Activated effector memory CD4-positive, alpha-beta T cell treated with Interleukin-2 at 50 U/mL for 16 hours (primary cell): ENCODE results near the gene TXNDC2.
"Not testable (repeated sequence)": the region's sequence is repeated elsewhere in the genome, so short reads cannot be mapped to it uniquely, and the experiment has no call there.

ENCODE experiments used
- DNase-seq: peaks from one replicate; pipeline ENCODE4 v3.0.0-alpha.2; 2020

Gene TXNDC2

GRCh38 chr18:9885170-9886004 is at the start of gene TXNDC2:
TXNDC2 (plus strand) TSS chr18:9885973; CDS start chr18:9886681, 708 bp downstream.
- DNase-seq = no peak

DNA sequence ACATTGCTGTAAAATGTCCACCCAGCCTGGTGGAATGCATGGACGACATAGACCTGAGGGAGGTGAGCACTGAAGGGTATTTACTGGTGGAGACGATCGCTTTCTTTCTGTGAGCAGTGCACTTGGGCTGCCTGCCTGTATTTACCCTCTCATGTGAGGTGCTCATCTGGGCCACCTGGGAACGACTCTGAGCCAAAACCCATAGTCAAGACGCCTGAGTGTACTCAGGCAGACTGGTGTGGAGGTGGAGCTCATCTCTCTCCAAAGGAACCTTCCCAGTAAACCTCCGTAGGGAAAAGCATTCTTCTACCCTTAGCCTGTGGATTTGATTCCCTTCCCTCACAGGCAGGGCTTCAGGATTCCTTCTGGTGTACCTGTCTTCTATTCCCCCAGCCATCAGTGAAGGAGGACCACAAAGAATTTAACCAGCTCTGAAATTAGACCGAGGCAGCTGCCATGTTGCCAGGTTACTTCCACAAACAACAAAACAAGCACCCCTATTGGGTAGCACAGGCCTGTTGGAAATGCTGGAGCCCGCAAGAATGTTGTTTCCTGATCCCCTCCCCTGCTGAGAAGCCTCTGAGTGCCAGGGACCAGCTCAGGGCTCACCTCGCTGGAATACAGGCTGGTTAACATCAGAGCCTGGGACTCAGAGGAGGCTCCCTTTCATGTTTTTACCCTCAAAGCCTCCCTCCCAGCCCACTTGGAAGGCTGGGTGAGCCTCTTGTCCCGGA is 47.5 kb upstream of the TXNDC2 start:
- no peak for DNase-seq

DNA sequence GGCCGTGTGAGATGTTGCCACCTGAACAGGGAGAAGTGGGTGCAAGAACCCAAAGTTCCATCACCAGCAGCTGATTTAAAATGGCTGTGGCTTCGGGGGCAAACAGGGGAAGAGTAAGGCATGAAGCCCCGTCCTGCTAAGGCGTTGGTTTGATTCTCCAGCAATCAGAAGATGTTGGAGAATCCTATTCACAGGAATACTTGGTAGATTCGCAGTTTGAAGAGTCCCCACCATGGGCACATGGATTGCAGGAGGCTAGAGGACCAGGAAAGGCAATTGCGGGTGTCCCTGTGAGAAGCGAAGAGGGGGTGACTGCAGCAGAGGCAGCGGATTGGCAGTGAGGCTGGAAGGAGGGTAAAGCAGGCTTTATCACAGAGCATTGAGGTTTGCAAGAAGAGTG is 46.6 kb upstream of the TXNDC2 start:
- no peak for DNase-seq

- no peak for DNase-seq
Measured at GRCh38 chr18:9839853-9840252, 45.9 kb upstream of the TXNDC2 start.

DNA sequence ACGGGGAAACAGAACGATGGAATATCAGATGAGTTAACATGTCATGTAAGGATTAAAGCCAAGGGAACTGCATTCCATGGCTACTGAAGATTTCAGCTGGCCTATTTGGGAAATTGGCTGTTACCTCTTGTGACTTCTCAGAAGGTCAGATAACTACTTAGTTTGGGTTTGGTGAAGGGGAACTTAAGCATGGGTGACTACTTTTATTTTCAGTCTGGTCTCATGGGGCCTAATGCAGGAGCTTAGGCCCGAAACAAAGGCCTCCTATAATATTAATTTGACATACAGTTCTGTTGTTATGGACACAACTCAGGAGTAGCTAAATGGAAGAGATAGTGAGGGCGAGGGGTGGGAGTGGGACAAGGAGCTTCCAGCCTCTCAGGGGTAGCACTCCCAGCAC is 44.0 kb upstream of the TXNDC2 start:
- DNase-seq = no peak

DNA sequence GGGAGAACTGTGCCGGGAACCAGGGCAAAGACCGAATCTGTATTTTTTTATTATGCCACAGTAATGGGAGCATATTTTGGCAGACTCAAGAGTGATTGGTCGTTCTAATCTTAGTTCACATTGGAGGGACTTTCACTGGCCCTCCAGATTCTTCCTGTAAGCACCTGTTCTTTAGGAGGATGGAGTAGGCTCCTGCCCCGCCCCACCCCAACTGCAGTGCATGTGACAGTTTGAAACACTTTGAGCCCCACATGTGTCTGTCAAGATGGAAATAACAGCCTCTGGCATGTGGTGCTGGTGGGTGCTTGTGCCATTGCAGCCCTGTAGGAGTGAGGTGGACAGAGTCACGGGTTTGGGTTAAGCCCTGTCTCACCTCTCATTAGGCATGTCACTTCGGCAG is 43.3 kb upstream of the TXNDC2 start:
- DNase-seq = no peak

DNA sequence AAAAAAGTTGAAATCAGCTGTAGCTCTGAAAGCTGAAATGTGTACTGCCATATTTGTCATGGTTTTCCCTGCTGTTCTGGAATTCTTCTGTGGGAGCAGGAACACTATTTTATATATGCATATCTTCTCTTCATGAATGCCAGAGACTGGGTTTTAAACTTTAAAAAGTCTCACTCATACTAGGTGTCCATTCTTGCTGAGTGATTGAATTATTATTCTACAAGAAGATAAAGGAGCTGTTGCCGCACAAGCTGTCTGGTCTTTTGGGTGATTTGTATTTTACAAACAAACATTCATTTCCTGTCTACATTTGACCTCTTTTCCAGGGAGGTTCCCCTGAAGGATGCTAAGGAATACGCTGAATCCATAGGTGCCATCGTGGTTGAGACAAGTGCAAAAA is 40.5 kb upstream of the TXNDC2 start:
- no peak for DNase-seq

GRCh38 chr18:9846162-9846925 is 39.4 kb upstream of the TXNDC2 start:
- no peak for DNase-seq

- DNase-seq = no peak
Measured at GRCh38 chr18:9848170-9848879, 37.4 kb upstream of the TXNDC2 start.

- no peak for DNase-seq
Measured at GRCh38 chr18:9849407-9850283, 36.1 kb upstream of the TXNDC2 start.

- no peak for DNase-seq
Measured at GRCh38 chr18:9850309-9850708, 35.5 kb upstream of the TXNDC2 start.

- DNase-seq = no peak
Measured at GRCh38 chr18:9851511-9851910, 34.3 kb upstream of the TXNDC2 start.

DNA sequence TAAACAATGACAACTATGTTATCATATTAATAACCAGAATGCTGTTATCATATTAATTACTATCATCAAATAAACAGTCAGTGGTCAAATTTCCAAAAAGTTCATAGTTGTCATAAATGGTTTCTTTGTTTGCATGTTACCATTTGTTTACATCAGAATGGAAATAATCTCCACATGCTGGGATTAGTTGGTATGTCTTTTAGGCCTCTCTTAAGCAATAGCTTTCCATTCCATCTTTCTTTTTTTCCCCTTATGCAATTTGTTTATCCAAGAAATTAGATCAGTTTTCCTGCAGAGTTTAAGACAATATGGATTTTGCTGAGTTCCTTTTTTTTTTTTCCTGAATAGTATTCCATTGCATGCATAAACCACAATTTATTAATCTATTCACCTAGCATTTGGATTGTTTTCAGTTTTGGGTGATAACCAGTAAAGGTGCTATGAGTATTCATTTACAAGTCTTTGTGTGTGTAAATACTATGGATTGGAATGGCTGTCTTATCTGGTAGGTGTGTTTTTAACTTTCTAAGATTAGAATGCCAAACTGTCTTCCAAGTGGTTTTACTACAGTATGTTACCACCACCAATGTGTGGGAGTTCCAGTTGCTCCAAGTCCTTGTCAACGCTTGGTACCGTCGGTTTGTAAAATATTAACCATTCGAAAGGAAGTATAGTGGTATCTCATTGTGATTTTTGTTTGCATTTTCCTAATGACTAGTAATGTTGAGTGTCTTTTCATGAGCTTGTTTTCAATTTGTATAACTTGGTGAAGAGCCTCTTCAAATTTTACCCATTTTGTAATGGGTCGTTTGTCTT is 33.3 kb upstream of the TXNDC2 start:
- no peak for DNase-seq

DNA sequence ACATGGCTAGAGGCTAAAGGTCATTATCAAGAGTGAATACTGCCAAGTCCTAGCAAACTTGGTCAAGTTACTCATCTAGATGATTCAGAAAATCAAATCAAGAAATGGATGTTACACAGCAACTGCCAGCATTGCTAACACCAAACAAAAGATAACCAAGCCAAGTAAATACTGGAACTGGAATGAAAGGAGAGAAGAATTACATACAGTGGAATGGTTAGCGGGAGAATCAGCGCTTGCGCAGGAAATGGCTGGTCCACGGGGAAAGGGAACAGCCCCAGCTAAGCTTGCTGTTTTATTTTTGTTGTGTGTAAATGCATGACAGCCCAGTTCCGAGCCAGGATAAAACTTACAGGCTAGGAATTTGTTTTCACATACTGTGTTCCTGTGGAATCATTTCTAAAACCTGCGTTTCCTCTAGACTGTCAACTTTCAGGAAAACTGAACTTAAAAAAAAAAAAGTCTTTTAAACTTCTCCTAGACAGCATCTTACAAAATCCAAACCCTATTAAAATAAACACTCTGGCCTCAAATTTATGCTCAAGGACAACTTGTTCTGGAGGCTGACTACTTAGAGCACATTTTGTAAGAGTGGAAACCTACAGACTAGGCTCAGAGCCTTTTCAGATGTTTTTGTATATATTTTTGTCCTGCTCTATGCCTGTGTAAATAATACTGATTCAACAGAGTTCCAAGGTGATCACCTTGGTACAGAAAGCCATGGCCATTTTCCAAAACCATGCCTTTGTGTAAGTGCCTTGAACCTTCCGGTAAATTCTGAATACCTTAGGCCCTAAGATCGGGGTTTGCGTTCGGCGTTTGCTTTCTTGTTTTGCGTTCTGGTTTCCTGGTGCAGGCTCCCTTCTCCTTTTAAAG is 30.7 kb upstream of the TXNDC2 start:
- DNase-seq = no peak

DNA sequence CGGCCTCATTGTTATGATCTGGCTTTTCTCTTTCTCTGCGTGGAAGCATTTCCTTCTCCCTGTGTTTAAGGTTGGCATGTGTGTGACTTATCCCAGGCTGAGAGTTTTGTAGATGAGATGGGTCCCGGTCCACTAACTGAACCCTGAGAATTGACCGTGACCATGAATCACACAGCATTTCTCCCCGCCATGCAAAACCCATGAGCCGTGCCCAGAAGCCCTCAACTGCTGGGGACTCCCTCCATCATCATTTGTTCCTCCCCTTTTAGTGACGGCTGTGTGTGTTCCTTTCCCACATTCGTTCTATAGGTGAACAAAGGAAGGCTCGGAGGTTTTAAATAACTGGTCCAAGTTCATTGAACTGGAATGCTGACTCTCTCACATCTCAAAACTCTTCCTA is 30.1 kb upstream of the TXNDC2 start:
- DNase-seq = no peak

GRCh38 chr18:9856092-9856491 is 29.7 kb upstream of the TXNDC2 start:
- DNase-seq = no peak

GRCh38 chr18:9857479-9857998 is 28.2 kb upstream of the TXNDC2 start:
- DNase-seq = not testable (repeated sequence)

DNA sequence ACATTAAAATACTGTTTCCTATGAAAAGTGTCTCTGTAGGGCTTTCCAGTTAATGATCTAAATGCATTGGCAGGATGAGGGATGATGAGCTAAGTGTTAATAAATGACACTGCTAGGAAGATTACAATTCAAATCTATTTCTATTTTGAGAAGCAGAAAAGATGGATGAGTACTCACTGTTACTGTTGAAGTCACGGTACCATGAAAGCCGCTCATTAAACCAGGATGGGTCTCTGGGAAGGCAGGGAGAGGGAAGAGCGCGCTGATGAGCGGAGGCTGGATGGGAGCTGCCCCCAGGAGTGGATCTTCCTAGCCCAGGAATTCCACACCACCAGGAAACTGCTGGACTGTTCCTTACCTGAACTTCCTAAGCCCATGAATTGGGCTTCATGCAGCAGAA is 27.1 kb upstream of the TXNDC2 start:
- no peak for DNase-seq

DNA sequence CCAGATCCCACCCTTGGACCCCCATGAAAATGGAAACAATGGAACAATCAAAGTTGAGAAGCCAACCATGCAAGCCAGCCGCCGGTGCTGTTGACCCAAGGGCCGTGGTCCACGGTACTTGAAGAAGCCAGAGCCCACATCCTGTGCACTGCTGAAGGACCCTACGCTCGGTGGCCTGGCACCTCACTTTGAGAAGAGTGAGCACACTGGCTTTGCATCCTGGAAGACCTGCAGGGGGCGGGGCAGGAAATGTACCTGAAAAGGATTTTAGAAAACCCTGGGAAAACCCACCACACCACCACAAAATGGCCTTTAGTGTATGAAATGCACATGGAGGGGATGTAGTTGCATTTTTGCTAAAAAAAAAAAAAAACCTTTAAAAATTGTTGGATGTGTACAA is 26.5 kb upstream of the TXNDC2 start:
- DNase-seq = no peak

DNA sequence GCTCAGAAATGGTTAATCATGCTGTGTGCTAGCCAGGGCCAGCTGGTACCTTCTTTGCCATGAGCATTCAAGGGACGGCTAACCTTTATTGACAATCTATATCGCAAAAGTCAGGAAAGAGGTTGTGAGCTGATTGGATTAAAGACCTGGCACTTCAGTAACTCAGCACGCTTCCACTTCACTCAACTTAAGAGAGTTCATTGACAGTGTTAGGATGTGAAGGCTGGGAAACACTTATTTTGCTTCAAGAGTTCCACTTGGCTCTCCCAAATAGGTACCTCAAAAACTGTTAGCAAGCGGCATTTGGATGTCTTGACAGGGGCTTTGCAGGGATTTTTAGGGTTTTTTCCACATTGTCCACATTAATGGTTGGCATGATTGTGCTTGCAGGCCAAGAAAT is 25.1 kb upstream of the TXNDC2 start:
- DNase-seq = no peak
